Thyroid gland (tissue), 4 donors: Measurements from ENCODE around the gene OPTC.

Source experiments
- POLR2A ChIP-seq, 2 donors: fragments of 450-650 bp; IDR thresholded peaks; one replicate each; pipeline ENCODE4 v1.6.1; 2017; ENCODE audit warnings: antibody characterized with exemption in 2 of 2, mild to moderate bottlenecking in 2 of 2, moderate library complexity in 1 of 2
- TF ChIP-seq, protein P1 (sequence below), 6 experiments: fragments of 200-600 bp in 3 of 6; fragments of 450-650 bp in 3 of 6; sonication (generic) in 3 of 6; IDR thresholded peaks; one replicate each; pipeline ENCODE4 v1.5.1; 2016 to 2019; ENCODE audit warnings: antibody characterized with exemption in 6 of 6, mild to moderate bottlenecking in 2 of 6, inconsistent platforms in 1 of 6, moderate library complexity in 1 of 6

DNA sequence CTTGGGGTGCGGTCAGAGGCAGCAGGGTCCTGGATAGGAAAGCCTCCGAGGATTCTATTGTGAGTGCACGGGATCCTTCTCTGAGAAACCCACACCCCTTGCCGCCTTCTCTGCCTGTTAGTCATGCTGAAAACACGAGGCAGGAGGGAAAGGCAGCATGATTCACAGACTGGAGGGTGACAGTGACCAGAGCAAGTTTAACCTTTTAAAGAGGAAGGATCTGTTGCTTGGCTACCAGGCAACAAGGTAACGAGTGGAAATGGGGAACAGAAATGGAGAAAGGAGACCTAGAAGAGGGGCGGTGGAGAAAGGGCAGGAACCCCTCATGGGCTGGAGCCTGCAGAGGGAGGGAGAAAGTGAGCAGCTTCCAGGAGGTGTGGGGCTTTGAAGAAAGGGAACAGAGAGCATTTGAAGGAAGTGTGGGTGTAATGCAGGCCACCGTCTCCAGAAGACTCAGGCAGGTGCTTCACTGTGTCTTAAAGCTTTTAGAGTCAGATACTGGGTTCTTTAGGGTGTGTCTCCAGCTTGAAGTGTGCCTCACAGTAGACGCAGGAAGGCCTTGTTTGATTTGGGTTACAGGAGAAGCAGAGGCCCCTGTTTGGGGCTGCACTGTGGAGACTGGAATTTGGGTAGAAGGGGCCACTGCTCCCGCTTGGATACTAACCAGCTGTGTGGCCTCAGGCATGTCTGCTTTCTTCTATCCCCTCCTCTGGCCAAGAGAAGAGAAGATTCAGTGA lies 19.1 kb downstream of the OPTC start:
- TF ChIP-seq, protein P1, sequence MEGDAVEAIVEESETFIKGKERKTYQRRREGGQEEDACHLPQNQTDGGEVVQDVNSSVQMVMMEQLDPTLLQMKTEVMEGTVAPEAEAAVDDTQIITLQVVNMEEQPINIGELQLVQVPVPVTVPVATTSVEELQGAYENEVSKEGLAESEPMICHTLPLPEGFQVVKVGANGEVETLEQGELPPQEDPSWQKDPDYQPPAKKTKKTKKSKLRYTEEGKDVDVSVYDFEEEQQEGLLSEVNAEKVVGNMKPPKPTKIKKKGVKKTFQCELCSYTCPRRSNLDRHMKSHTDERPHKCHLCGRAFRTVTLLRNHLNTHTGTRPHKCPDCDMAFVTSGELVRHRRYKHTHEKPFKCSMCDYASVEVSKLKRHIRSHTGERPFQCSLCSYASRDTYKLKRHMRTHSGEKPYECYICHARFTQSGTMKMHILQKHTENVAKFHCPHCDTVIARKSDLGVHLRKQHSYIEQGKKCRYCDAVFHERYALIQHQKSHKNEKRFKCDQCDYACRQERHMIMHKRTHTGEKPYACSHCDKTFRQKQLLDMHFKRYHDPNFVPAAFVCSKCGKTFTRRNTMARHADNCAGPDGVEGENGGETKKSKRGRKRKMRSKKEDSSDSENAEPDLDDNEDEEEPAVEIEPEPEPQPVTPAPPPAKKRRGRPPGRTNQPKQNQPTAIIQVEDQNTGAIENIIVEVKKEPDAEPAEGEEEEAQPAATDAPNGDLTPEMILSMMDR (IDR thresholded peaks at IDR 0.05), result no peak
- no peak for TF ChIP-seq POLR2A (IDR thresholded peaks at IDR 0.05)
